ENCODE measurements around the gene GSDME. TPM values are rescaled to one million over a fixed set of nuclear protein-coding genes. Genes with fewer than 3 reads are reported as not detected.

Gene GSDME
- total RNA-seq, 4 donors from 2014 or later = 5.3 to 15.7 (median 10.6) TPM

- no peak for DNase-seq (ENCODE audit: low spot score in 2 of 2)
- no peaks in the 10 kb centered on the region for H3K9me3 ChIP-seq
- no peak for TF ChIP-seq CTCF (IDR thresholded peaks at IDR 0.05)
- H3K27me3 ChIP-seq = no peaks in the 10 kb centered on the region
- 82 to 87% methylated on average over 1 of the region's 1 CpG for WGBS, 2 donors
- no peaks in the 10 kb centered on the region for H3K36me3 ChIP-seq
- peaks cover 0 to 8% (median 0%) of the 10 kb centered on the region in 4 donors for H3K4me1 ChIP-seq
- no peak overlapping the region for H3K4me3 ChIP-seq
- no peak overlapping the region for H3K27ac ChIP-seq
These were observed 6.7 kb upstream of the GSDME start for GRCh38 chr7:24764011-24764410.

- Histone ChIP-seq H3K27ac (no peak overlapping the region), H3K36me3 (no peaks in the 10 kb centered on the region), H3K4me1 (peaks cover 0 to 9% (median 0%) of the 10 kb centered on the region in 4 donors), H3K9me3 (no peaks in the 10 kb centered on the region), H3K4me3 (no peak overlapping the region), H3K27me3 (no peaks in the 10 kb centered on the region)
- no peak for DNase-seq (ENCODE audit: low spot score in 2 of 2)
- 51 to 59% methylated on average over 5 of the region's 5 CpGs for WGBS, 2 donors
- TF ChIP-seq EP300 (IDR thresholded peaks at IDR 0.05) (no peak), CTCF (IDR thresholded peaks at IDR 0.05) (no peak), POLR2A (IDR thresholded peaks at IDR 0.05) (no peak)
These were observed 6.1 kb upstream of the GSDME start for GRCh38 chr7:24763303-24763901.

- no peak overlapping the region for H3K27ac ChIP-seq
- H3K36me3 ChIP-seq = no peaks in the 10 kb centered on the region
- no peak for DNase-seq (ENCODE audit: low spot score in 2 of 2)
- H3K4me3 ChIP-seq = no peak overlapping the region
- H3K9me3 ChIP-seq = no peaks in the 10 kb centered on the region
- H3K4me1 ChIP-seq = peaks cover 0 to 15% (median 0%) of the 10 kb centered on the region in 4 donors
- H3K27me3 ChIP-seq = no peaks in the 10 kb centered on the region
- TF ChIP-seq CTCF (IDR thresholded peaks at IDR 0.05) = no peak
- 82 to 86% methylated on average over 7 of the region's 7 CpGs for WGBS, 2 donors
These were observed 5.5 kb upstream of the GSDME start for GRCh38 chr7:24762771-24763170.

- no peaks in the 10 kb centered on the region for H3K9me3 ChIP-seq
- no peak overlapping the region for H3K27ac ChIP-seq
- no peak for TF ChIP-seq POLR2A (IDR thresholded peaks at IDR 0.05)
- no peak for TF ChIP-seq CTCF (IDR thresholded peaks at IDR 0.05)
- no peak for TF ChIP-seq EP300 (IDR thresholded peaks at IDR 0.05)
- no peaks in the 10 kb centered on the region for H3K27me3 ChIP-seq
- peaks cover 0 to 28% (median 0%) of the 10 kb centered on the region in 4 donors for H3K4me1 ChIP-seq
- H3K36me3 ChIP-seq = no peaks in the 10 kb centered on the region
- no peak overlapping the region for H3K4me3 ChIP-seq
- DNase-seq (ENCODE audit: low spot score in 2 of 2) = no peak
- WGBS, 2 donors = 88 to 91% methylated on average over 1 of the region's 1 CpG
These were observed 3.7 kb upstream of the GSDME start for GRCh38 chr7:24760968-24761367.

- DNase-seq (ENCODE audit: low spot score in 2 of 2) = no peak
- Histone ChIP-seq H3K4me3 (peak overlapping the region; percentile 61 to 88 (median 79)), H3K27me3 (no peaks in the 10 kb centered on the region), H3K27ac (peak overlapping the region; percentile 10 to 83 (median 80)), H3K9me3 (no peaks in the 10 kb centered on the region), H3K36me3 (no peaks in the 10 kb centered on the region), H3K4me1 (peaks cover 0 to 22% (median 0%) of the 10 kb centered on the region in 4 donors)
- TF ChIP-seq POLR2A (IDR thresholded peaks at IDR 0.05) (no peak), EP300 (IDR thresholded peaks at IDR 0.05) (no peak), CTCF (IDR thresholded peaks at IDR 0.05) (no peak)
- 7 to 8% methylated on average over 53 of the region's 54 CpGs for WGBS, 2 donors
These were observed 515 bp downstream of the GSDME start for GRCh38 chr7:24756545-24757352.
